Mammary epithelial cell (primary cell): ENCODE results near the gene MBNL2.

Source experiments
- EZH2 ChIP-seq: IDR thresholded peaks from 2 replicates; pipeline ENCODE4 v1.6.1; 2012; ENCODE audit warnings: low read length, inconsistent platforms, borderline replicate concordance
- TF ChIP-seq, protein P1 (sequence below), 2 donors: IDR thresholded peaks in 1 of 2; conservative IDR thresholded peaks in 1 of 2; 2 replicates each; pipeline ENCODE4 v1.5.1; 2011 to 2012; ENCODE audit warnings: inconsistent platforms in 2 of 2, low read length in 2 of 2, mild to moderate bottlenecking in 2 of 2, control low read depth in 1 of 2, low read depth in 1 of 2; ENCODE audit not compliant: insufficient read depth in 1 of 2; ENCODE audit errors: extremely low read depth in 1 of 2

DNA sequence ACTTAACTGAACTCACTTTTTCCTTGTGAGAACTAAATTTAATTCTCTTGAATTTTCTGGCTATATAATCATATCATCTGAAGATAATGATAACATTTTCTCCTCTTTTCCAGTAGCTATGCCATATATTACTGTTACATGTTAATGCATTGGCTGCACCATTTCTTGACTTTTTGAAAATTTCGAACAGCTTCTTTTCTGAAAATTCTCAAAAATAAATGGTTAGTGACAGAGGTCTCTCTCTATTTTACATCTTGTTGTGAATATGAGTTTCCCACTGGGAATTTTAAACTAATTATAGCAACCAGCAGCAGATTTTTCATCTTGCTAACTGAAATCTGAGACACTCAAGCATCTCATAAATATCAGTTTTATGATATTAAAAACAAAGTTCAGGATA is 30.6 kb downstream of the MBNL2 start:
- no peak for TF ChIP-seq EZH2
- TF ChIP-seq, protein P1, sequence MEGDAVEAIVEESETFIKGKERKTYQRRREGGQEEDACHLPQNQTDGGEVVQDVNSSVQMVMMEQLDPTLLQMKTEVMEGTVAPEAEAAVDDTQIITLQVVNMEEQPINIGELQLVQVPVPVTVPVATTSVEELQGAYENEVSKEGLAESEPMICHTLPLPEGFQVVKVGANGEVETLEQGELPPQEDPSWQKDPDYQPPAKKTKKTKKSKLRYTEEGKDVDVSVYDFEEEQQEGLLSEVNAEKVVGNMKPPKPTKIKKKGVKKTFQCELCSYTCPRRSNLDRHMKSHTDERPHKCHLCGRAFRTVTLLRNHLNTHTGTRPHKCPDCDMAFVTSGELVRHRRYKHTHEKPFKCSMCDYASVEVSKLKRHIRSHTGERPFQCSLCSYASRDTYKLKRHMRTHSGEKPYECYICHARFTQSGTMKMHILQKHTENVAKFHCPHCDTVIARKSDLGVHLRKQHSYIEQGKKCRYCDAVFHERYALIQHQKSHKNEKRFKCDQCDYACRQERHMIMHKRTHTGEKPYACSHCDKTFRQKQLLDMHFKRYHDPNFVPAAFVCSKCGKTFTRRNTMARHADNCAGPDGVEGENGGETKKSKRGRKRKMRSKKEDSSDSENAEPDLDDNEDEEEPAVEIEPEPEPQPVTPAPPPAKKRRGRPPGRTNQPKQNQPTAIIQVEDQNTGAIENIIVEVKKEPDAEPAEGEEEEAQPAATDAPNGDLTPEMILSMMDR (conservative IDR thresholded peaks at IDR 0.05 in 1 of 2, IDR thresholded peaks at IDR 0.05 in 1 of 2; ENCODE audit: extremely low read depth in 1 of 2, insufficient read depth in 1 of 2, low read depth in 1 of 2, low read length in 2 of 2): no peak
